Tibial nerve (tissue), 4 donors: ENCODE measurements around the gene CIZ1.

Experiments
- EP300 ChIP-seq, 2 donors: sonication (generic); formaldehyde crosslinking; IDR thresholded peaks; one replicate each; pipeline ENCODE4 v1.6.1; 2017; ENCODE audit warnings: antibody characterized with exemption in 2 of 2, mild to moderate bottlenecking in 1 of 2
- POLR2A ChIP-seq, 2 donors: fragments of 450-650 bp; IDR thresholded peaks; one replicate each; pipeline ENCODE4 v1.6.1; 2017; ENCODE audit warnings: antibody characterized with exemption in 2 of 2, mild to moderate bottlenecking in 2 of 2, moderate library complexity in 2 of 2
- TF ChIP-seq, protein P1 (sequence below), 5 experiments: fragments of 200-600 bp in 3 of 5; fragments of 450-650 bp in 2 of 5; sonication (generic) in 3 of 5; IDR thresholded peaks; one replicate each; pipeline ENCODE4 v1.5.1; 2016 to 2019; ENCODE audit warnings: antibody characterized with exemption in 5 of 5, mild to moderate bottlenecking in 3 of 5, moderate library complexity in 2 of 5

DNA sequence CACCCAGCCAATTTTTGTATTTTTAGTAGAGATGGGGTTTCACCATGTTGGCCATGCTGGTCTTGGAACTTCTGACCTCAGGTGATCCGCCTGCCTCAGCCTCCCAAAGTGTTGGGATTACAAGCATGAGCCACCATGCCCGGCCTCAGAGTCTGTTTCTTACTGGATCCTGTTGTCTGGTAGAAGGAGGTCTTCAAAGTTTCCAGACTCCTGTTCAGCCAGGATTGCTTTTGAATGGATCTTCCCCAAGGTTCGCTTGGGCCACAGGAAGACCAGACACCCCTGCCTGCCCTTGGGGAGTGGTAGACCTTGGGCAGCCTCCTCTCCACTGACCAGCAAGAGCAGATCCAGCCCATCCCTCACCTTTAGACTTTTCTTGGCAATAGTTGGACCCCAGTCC is 49.8 kb downstream of the CIZ1 start:
- TF ChIP-seq, protein P1, sequence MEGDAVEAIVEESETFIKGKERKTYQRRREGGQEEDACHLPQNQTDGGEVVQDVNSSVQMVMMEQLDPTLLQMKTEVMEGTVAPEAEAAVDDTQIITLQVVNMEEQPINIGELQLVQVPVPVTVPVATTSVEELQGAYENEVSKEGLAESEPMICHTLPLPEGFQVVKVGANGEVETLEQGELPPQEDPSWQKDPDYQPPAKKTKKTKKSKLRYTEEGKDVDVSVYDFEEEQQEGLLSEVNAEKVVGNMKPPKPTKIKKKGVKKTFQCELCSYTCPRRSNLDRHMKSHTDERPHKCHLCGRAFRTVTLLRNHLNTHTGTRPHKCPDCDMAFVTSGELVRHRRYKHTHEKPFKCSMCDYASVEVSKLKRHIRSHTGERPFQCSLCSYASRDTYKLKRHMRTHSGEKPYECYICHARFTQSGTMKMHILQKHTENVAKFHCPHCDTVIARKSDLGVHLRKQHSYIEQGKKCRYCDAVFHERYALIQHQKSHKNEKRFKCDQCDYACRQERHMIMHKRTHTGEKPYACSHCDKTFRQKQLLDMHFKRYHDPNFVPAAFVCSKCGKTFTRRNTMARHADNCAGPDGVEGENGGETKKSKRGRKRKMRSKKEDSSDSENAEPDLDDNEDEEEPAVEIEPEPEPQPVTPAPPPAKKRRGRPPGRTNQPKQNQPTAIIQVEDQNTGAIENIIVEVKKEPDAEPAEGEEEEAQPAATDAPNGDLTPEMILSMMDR (IDR thresholded peaks at IDR 0.05): no peak
- TF ChIP-seq POLR2A (IDR thresholded peaks at IDR 0.05) (no peak), EP300 (IDR thresholded peaks at IDR 0.05) (no peak)
